PC-3 (cell line): Measurements from ENCODE around the gene PET117. TPM values are rescaled to one million over a fixed set of nuclear protein-coding genes. Genes with fewer than 3 reads are reported as not detected.
A peak's percentile ranks its signal among the peaks of the same experiment; 100 is the strongest.

Experiments used
- ATAC-seq: fragments of 200-7000 bp; cut with Tn5 transposase; 2 replicates; pipeline ENCODE4 v1.9.1; 2020; ENCODE audit warnings: mild to moderate bottlenecking, moderate library complexity
- BruUV-seq: library from RNA; stranded (reverse); fragments of 400-500 nt; replicated peaks from 2 replicates; lab custom pipeline; 2021; lab: Mats Ljungman, UMichigan
- CTCF ChIA-PET: fragments of 300-600 bp; sonication (Branson Sonifier 250); formaldehyde crosslinking; loops from one replicate; lab custom pipeline; 2022; ENCODE audit warnings: antibody characterized with exemption; lab: Charles Lee
- POLR2A ChIA-PET: fragments of 300-600 bp; sonication (Branson Sonifier 250); formaldehyde crosslinking; loops from one replicate; lab custom pipeline; 2022; ENCODE audit warnings: antibody characterized with exemption; ENCODE audit not compliant: unreplicated experiment; lab: Charles Lee
- DNase-seq: peaks from one replicate; pipeline ENCODE4 v3.0.0-alpha.2; 2015
- H2AFZ ChIP-seq: fragments of 300-600 bp; sonication (generic); 2 replicates; pipeline ENCODE4 v1.6.0; 2016; ENCODE audit warnings: antibody characterized with exemption, low read length
- H3F3A ChIP-seq: fragments of 300-600 bp; sonication (generic); one replicate; pipeline ENCODE4 v1.6.0; 2017; ENCODE audit warnings: antibody characterized with exemption, low read length, control low read depth, mild to moderate bottlenecking; ENCODE audit not compliant: unreplicated experiment
- H3K27ac ChIP-seq: fragments of 300-600 bp; sonication (generic); 2 replicates; pipeline ENCODE4 v1.5.1; 2016; ENCODE audit warnings: mild to moderate bottlenecking, low read length
- H3K27me3 ChIP-seq: fragments of 300-600 bp; sonication (generic); 2 replicates; pipeline ENCODE4 v1.6.1; 2016; ENCODE audit warnings: low read length, mixed read lengths
- H3K36me3 ChIP-seq: fragments of 300-600 bp; sonication (generic); 2 replicates; pipeline ENCODE4 v1.6.1; 2016; ENCODE audit warnings: low read depth, mixed run types, low read length, mixed read lengths
- H3K4me1 ChIP-seq: fragments of 300-600 bp; sonication (generic); 2 replicates; pipeline ENCODE4 v1.5.1; 2016; ENCODE audit warnings: low read length; ENCODE audit not compliant: insufficient read depth
- H3K4me2 ChIP-seq: fragments of 300-600 bp; sonication (generic); 2 replicates; pipeline ENCODE4 v1.6.0; 2016; ENCODE audit warnings: low read length
- H3K4me3 ChIP-seq: fragments of 300-600 bp; sonication (generic); 2 replicates; pipeline ENCODE4 v1.5.1; 2016; ENCODE audit warnings: mild to moderate bottlenecking, low read length, mixed read lengths
- H3K79me2 ChIP-seq: fragments of 300-600 bp; sonication (generic); 2 replicates; pipeline ENCODE4 v1.6.1; 2017; ENCODE audit warnings: low read length, mixed read lengths
- H3K9ac ChIP-seq: fragments of 300-600 bp; sonication (generic); 2 replicates; pipeline ENCODE4 v1.6.0; 2016; ENCODE audit warnings: mild to moderate bottlenecking, low read length
- H3K9me2 ChIP-seq: fragments of 300-600 bp; sonication (generic); replicated peaks from 2 replicates; pipeline ENCODE4 v1.6.1; 2016; ENCODE audit warnings: mixed run types, low read length, mixed read lengths
- H3K9me3 ChIP-seq: fragments of 300-600 bp; sonication (generic); 2 replicates; pipeline ENCODE4 v1.6.1; 2016; ENCODE audit warnings: low read length, mixed read lengths
- H4K20me1 ChIP-seq: fragments of 300-600 bp; sonication (generic); 2 replicates; pipeline ENCODE4 v1.6.1; 2016; ENCODE audit warnings: low read length, mixed read lengths
- CTCF ChIP-seq: fragments of 300-600 bp; sonication (generic); conservative IDR thresholded peaks from 2 replicates; pipeline ENCODE4 v1.5.1; 2017; ENCODE audit warnings: antibody characterized with exemption, low read depth, mild to moderate bottlenecking, low read length
- EZH2 ChIP-seq: fragments of 300-600 bp; sonication (generic); IDR thresholded peaks from one replicate; pipeline ENCODE4 v1.6.1; 2017; ENCODE audit warnings: antibody characterized with exemption, mild to moderate bottlenecking, low read length; ENCODE audit not compliant: unreplicated experiment
- EZH2phosphoT487 ChIP-seq: fragments of 300-600 bp; sonication (generic); IDR thresholded peaks from 2 replicates; pipeline ENCODE4 v1.6.1; 2018; ENCODE audit warnings: mild to moderate bottlenecking, antibody characterized with exemption, low read length, borderline replicate concordance
- intact Hi-C: fragments of 100-400 bp; cut with micrococcal nuclease; formaldehyde crosslinking; loops from 2 replicates; pipeline ENCODE4 v1.9.0; 2023
- total RNA-seq: library from RNA; depleted of rRNA; stranded (reverse); fragments of >200 nt; gene quantifications from 2 replicates; pipeline ENCODE4 v1.2.3, GENCODE V29; 2014

The PET117 gene
- total RNA-seq, 1 experiment from 2014 or later: 21.2 TPM

- H2AFZ ChIP-seq: no peak overlapping the region
- CTCF ChIA-PET: no interaction called here
- intact Hi-C loops: no loop called here
Observed at GRCh38 chr20:18144541-18145099, 7.0 kb downstream of the PET117 start.

GRCh38 chr20:18154342-18154741 is 16.7 kb downstream of the PET117 start:
- no peak for ATAC-seq
- no peak overlapping the region for H3K4me3 ChIP-seq
- H3K27ac ChIP-seq: no peak overlapping the region
- no peak for DNase-seq
- BruUV-seq: no TSS peak
- POLR2A ChIA-PET: no interaction called here
- H3F3A ChIP-seq: no peaks in the 10 kb centered on the region
- no peaks in the 10 kb centered on the region for H3K9me3 ChIP-seq
- H3K4me2 ChIP-seq: no peak overlapping the region
- H3K36me3 ChIP-seq: no peaks in the 10 kb centered on the region; the same call in 1 of the 2 replicates
- no peaks in the 10 kb centered on the region for H3K27me3 ChIP-seq
- no peaks in the 10 kb centered on the region for H3K79me2 ChIP-seq
- CTCF ChIA-PET: no interaction called here
- TF ChIP-seq EZH2 (no peak), EZH2phosphoT487 (no peak)
- H3K4me1 ChIP-seq: no peaks in the 10 kb centered on the region
- H3K9ac ChIP-seq: no peak overlapping the region
- H3K9me2 ChIP-seq: no peaks in the 10 kb centered on the region
- intact Hi-C loops: no loop called here
- no peak overlapping the region for H2AFZ ChIP-seq
- H4K20me1 ChIP-seq: no peaks in the 10 kb centered on the region

More at GRCh38 chr20:18144541-18145099, 7.0 kb downstream of the PET117 start:
- Histone ChIP-seq H3K9me3 (no peaks in the 10 kb centered on the region), H3K9me2 (no peaks in the 10 kb centered on the region), H3F3A (no peaks in the 10 kb centered on the region), H3K79me2 (peaks cover 25% of the 10 kb centered on the region), H3K4me3 (peak overlapping the region; percentile 3; the same call in 1 of the 2 replicates), H4K20me1 (no peaks in the 10 kb centered on the region), H3K27ac (peak overlapping the region; percentile 58), H3K27me3 (no peaks in the 10 kb centered on the region), H3K4me1 (peaks cover 23% of the 10 kb centered on the region), H3K9ac (no peak overlapping the region), H3K4me2 (peak overlapping the region; percentile 47), H3K36me3 (0 out of 2 replicates have a peak, but pooled peaks cover 11% of the 10 kb centered on the region)
- BruUV-seq: no TSS peak
- ATAC-seq (peak; percentile 98), DNase-seq (peak; percentile 88)
- POLR2A ChIA-PET: no interaction called here
- no peak for TF ChIP-seq EZH2phosphoT487
- no peak for TF ChIP-seq EZH2
- no peak for TF ChIP-seq CTCF

GRCh38 chr20:18156045-18156444 is 18.4 kb downstream of the PET117 start:
- intact Hi-C loops: no loop called here
- POLR2A ChIA-PET: no interaction called here
- H3K4me3 ChIP-seq: no peak overlapping the region
- no peak overlapping the region for H3K9ac ChIP-seq
- H3K9me2 ChIP-seq: no peaks in the 10 kb centered on the region
- H3K79me2 ChIP-seq: no peaks in the 10 kb centered on the region
- H2AFZ ChIP-seq: no peak overlapping the region
- no TSS peak for BruUV-seq
- no peaks in the 10 kb centered on the region for H3K9me3 ChIP-seq
- no peaks in the 10 kb centered on the region for H4K20me1 ChIP-seq
- DNase-seq: no peak
- no peak for TF ChIP-seq EZH2phosphoT487
- no peak for TF ChIP-seq CTCF
- no peak for TF ChIP-seq EZH2
- H3K4me1 ChIP-seq: no peaks in the 10 kb centered on the region
- CTCF ChIA-PET: no interaction called here
- no peak overlapping the region for H3K27ac ChIP-seq
- no peaks in the 10 kb centered on the region; the same call in 1 of the 2 replicates for H3K36me3 ChIP-seq
- H3F3A ChIP-seq: no peaks in the 10 kb centered on the region
- H3K4me2 ChIP-seq: no peak overlapping the region
- no peaks in the 10 kb centered on the region for H3K27me3 ChIP-seq
- no peak for ATAC-seq
